CD4-positive, alpha-beta T cell treated with Interleukin-4 for 1 hour (primary cell): ENCODE results near the gene ADAMTS14.

Experiments used
- DNase-seq, 2 donors: peaks; one replicate each; pipeline ENCODE4 v3.0.0-alpha.2; 2020 to 2022

ADAMTS14 gene

DNA sequence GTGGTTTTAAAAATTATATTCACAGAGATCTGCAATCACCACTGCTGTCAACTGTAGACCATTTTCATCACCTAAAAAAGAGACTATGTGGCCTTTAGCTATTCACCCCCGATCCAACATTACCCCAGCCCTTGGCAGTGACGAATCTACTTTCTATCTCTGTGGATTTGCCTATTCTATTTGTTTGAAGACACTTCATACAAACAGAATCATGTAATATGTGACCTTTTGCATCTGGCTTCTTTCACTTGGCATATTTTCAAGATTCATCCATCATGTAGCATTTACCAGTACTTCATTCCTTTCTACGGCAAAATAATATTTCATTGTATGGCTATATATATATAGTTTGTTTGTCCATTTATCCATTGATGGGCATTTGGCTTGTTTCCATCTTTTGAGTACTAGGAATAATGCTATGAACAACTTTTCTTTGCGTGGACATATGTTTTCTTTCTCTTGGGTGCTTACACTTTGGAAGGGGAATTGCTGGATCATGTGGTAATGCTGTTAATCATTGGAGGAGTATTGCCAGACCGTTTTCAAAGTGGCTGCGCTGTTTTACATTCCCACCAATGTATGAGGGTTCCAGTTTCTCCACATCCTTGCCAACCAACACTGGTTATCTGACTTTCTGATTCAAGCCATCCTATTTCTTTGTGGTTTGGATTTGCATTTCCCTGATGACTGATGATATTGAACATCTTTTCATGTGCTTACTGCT, 22.3 kb downstream of the ADAMTS14 start:
- DNase-seq, result no peak

DNA sequence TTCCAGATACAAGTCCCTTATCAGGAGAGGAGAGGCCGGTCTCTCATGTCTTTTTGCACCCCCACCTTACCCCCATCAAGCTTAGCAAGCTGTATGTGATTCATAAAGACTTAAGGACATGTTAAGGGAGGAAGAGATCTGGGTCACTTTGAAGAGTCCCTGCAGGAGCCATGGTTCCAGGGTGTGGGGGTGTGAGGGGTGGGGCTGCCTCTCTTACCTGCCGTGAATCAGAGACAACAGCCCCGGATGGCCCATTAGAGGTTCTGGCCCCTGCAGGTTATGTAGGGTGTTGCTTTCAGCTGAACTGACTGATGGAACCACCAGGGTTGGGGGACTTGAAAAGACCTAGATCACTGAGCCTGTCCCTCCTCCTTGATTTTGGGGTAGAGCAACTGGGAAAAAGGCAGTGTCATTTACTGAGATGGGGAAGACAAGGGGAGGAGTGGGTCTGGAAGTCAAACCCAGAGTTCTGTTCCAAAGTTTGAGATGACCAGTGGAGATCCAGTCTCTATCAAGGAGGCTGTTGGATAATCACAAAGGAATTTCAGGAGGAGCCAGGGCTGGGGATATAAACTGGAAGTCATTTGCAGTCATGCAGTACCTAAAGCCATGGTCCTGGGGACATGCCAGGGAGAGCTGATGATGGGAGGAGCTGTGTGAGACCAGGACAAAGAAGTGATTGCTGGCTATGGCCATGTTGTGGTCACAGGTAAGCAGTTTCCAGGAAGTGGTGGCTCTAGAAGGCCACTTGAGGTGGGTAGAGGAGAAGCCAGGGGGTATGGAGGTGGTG, 23.1 kb downstream of the ADAMTS14 start:
- no peak for DNase-seq

DNA sequence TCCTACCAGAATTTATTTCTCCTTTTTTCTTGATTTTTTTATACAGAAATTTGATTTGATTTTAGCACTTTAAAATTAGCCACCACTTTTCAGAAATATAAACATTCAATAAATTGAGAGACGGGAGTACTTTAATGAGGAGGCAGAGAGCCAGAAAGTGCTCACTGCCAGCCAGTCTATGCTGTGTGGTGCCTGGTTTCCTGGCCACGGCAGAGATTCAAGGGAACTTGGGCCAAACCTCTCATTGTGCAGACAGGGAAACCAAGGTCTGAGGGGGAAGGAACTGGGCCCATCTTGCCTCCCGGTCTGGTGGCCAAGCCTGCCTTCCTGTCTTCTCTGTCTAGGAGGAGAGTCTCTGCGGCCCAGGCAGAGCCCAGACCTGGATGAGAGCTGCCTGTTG, 25.9 kb downstream of the ADAMTS14 start:
- DNase-seq, result no peak

DNA sequence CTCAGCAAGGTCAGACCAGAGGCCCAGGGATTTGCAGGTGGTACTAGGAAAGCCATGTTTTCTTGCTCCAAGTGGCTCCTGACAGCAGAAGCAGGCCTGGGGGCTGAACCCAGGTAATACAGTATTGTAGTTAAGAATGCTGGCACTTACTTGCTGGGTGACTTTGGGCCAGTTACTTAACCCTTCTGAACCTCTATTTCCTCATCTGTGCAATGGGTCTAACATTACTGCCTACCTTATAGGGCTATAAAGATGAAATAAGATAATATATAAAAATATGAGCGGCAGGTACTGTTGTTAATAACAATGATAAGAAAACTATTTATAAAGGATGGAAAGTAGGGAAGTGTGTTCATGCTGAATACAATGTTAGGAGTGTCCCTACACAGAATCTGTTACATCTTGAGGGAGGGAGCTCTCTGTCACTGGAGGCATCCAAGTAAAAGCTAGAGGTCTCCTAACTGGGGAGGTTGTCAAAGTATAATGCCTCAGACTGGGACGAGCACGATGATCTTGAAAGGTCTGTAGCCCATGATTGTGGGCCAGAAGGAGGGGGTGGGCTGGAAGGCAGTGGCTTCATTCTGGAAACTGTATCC, 26.9 kb downstream of the ADAMTS14 start:
- no peak for DNase-seq

DNA sequence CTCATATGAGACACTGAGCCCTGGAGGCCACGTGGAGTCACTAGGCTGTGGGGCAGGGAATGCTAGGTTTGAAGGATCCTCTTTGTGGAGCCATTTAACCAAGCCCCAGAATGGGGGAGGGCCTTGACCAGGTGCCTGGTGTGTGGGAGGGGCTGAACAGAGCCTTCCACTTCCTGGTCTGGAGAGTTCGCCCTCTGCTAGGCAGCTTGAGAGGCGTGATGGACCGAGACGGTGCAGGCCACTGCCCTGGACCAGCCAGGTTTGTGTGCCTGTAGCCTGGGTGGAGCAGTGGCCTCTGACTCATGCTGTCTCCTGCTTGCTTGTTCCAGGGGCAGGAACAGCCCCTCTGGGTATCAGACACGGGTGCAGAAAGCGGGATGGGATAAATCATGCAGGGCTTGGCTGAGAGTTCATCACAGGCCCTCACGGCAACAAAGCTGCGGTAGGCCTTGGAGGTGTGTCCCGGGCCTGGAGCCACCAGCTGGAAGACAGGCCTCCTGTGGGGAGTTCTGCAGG, 27.4 kb downstream of the ADAMTS14 start:
- no peak for DNase-seq

DNA sequence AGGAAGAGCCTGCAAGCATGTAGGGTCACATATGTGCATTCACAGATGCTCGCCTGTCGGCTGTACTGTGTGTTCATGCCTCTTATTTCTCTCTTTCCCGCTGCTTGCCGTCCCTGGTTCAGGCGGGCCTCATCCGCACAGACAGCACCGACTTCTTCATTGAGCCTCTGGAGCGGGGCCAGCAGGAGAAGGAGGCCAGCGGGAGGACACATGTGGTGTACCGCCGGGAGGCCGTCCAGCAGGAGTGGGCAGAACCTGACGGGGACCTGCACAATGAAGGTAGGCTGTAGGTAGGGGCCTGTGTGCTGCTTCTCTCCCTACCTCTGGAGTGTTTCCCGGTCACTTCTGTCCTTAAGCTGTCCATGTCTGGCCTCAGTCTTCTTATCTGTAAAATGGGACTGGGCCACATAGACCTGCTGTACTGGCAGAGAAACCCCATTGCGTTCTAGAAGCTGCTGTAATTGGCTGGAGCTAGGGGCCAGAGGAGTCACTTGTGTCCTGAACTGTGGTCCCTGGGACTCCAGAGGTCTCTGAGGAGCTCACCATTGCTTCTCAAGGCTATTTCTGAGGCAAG, 30.0 kb downstream of the ADAMTS14 start:
- DNase-seq, result no peak

DNA sequence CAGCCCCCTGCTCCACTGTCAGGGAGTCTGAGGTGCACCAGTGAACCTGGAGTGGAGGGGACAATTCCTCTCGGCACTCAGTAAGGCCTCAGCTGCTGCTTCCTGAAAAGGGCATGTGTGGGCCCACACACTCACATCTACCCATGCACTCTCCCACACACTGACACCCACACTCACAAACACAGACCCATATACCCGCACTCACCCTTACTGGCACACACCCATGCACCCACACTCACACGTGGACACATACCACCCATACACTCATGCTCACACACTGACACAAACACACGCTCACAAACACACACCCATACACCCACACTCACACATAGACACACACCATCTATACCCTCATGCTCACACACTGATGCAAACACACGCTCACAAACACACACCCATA, 31.9 kb downstream of the ADAMTS14 start:
- no peak for DNase-seq

DNA sequence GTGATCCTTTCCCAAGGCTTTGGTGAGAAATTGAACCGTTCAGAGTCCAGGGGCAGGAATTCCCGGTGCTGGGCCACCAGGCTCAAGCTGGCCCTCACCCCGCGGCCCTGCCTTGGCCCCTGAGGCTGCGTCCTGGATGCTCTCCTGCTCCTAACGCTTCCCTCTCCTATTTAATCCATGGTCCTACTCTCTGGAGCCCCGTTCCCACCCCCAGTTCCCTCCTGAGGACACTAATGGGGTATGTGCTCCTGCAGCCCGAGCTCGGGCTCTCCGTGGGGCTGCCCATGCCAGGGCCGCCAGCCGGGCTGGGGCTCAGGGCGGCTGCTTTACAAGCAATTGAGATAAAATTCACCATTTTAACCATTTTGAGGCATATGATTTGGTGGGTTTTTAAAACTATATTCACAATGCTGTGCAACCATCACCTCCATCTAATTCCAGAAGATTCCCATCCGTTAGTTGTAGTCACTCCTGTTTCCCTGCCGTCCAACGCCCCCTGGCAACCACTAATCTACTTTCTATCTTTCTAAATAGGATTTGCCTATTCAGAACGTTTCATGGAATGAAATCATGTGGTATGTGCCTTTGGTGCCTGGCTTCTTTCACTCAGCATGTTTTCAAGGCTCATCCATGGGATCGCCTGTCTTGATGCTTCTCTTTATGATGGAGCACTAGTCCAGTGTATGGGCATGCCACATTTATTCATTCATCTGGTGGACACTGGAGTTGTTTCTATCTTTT, 33.0 kb downstream of the ADAMTS14 start:
- no peak for DNase-seq

DNA sequence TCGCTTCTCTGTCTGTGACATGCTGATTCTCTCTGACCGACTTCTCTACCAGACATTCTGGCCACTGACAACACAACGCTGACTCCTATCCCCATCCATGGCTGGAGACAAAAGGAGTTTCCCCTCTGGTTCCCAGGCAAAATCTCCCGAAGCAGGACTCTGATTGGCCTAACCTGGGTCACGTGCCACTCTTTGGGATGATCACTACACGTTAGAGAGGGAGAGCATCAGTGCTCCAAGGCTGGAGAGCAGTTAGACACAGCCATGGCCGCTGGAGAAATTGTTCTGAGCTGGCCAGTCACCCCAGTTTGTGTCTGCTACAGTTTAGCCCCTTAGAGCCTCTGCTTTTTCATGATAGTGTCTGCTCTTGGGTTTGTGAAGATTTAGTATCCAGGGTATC, 38.9 kb downstream of the ADAMTS14 start:
- DNase-seq, result no peak

DNA sequence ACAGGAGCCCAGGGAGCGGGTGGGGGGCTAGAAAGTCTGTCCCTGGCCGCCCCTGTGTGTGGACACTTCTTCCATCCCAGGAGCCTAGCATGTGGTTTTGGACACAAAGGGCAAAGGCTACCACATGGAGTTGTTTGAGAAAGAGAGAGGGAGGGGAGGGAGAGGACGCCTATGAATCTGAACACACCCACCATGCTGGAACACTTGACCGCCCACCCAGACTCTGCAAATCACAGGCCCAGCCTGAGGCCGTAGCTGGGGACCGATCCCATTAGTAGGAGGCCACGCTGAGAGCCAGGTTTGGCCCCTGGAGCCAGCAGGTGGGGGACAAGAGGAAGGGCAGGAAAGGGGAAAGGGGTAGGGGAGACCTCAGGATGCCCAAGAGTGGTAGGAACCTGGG, 39.6 kb downstream of the ADAMTS14 start:
- no peak for DNase-seq

DNA sequence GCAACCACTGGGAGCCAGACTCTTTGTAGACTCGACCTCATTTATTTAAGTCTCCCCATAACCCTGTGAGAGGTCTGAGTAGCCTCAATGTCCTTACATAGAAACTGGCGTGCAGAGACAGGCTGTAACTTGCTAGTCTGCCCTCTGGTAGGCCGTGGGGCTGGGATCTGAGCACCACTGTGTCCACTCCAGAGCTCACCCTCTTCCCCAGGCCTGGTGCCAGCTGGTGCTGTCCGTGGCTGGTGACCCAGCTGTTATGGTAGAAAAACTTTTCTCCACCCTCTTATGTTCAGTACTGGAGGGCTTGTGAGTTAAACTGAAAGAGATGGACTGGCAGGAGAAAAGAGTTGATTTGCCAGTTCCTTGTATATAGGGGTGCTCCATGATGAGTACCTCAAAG, 41.9 kb downstream of the ADAMTS14 start:
- DNase-seq, result no peak

DNA sequence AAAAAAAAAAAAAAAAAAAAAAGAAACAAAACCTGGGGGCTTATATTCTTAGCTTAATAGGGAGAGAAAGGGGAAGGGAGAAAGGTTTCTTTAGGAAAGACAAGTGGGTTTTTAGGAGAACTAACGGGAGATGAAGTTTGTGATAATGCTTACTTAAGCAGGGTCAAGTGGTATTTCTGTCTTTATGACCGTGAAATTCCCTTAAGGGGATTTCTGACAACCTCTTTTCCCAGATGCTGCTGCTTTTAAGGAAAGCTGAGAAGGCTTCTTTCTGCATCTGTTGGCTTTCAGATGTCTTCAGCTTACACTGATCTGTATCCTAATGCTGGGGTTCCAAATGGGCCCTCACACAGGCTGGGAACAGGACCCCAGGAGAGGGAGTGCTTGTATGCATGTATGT, 42.6 kb downstream of the ADAMTS14 start:
- DNase-seq, result no peak

DNA sequence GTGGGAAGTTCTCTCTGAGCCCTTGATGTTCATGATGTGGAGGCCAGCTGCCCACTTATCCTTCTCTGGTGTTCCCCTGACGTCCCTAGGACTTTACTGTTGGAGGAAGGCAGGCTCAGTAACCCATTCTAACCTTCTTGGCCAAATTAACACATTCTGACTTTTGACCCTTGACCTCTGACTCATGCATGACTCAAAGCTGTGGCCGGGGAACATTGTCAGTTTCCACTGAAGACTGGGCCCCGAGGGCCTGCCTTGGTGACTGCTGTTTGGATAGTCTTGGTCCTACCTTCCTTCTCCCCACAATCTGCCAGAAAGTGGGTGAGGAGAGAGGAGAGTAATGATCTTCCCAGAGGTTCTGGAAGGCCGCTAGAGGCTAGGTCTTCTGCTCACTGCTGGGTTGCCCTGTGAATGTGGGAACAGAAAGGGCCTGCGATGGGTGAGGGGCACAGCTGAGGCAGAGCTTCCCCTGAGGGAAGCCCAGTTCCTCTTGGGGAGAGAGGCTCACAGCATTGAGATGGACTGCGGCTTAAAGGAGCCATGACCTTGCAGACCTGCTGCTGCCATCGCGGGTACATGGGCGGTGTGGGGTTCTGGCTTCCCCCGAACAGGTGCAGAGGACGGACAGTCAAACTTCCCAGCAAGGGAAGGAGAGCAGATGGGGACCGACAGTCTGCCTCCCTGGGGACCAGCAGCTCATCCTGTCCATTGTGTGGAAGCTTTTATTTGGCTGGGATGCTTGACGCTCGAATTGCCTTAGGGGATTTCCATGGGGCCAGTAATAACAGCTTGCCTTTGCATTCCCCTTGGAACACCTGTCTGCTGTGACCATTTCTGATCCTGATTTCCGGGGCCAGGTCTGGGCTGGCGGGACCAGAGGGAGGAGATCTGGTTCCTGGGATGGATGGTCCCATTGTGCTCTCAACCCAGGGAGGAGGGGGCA, 43.8 kb downstream of the ADAMTS14 start:
- peak in 1 of 2 donors; percentile 36 for DNase-seq

DNA sequence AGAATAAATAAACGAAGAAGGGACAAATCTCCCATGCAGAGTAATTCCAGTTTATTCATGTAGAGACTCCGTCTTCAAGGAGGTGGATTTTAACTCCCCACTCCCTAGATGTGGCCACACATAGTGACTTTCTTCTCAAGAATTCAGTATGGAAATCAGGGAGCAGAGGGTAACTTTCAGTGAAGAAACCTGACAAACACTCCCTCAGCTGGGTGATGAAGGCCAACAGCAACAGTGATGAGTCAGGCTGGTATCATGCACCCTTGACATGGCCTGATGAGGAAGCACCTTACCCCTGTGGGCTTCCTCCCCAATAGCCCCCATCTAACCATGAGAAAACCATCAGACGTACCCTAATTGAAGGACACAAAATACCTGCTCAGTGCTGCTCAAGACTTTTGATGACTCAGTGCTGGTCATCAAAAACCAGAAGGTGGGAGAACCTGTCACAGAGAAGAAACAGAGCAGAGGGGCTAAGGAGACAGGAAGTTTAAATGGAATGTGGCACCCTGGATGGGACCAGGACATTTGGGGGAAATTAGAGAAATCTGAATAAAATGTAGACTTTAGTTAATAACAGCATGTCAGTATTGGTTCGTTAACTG, 50.6 kb downstream of the ADAMTS14 start:
- DNase-seq, result no peak

DNA sequence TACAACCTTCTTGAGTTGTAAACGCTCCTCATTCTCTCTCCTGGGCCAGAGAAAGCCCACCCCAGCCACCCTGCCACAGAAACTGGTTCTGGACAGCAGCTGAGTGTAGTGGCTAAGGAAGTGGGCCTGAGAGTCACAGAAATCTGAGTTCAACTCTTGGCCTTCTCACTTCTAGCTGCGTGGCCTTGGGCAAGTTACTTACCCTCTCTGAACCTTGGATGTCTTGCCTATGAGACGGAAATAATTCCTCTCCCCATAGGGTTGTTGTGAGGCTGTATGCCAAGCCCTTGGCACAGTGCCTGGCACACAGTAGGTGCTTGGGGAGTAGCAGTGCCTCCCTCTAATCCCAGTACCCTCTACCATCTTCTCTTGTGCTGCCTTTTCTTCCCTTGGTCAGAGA, 51.5 kb downstream of the ADAMTS14 start:
- DNase-seq, result no peak

DNA sequence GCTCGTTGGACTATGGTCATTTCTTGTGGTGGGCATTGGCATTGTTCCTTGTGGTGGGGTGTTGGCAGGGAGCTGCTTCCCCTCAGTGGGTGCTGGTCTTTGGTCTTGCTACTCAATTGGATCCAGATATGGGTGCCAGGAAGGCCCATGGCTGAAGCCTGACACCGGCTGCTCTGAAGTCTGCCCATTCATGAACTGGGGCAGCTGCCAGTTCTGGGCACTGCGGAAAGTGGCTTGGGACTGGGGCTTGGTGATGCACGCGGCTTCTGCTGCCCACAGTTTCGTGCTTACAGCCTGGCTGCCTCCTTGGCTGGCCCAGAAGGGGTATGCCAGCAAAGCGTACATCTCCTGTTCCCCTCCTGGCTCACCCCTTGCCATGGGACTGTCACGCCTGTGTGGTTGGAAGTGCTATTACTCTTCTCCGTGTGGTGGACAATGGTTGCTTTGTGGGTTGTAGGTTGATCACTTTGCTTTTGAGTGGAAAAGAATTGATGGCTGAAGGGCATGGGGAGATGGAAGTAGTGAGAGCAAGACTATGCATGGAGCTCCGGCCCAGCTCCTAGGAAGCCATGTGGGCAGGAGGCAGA, 54.7 kb downstream of the ADAMTS14 start:
- no peak for DNase-seq

DNA sequence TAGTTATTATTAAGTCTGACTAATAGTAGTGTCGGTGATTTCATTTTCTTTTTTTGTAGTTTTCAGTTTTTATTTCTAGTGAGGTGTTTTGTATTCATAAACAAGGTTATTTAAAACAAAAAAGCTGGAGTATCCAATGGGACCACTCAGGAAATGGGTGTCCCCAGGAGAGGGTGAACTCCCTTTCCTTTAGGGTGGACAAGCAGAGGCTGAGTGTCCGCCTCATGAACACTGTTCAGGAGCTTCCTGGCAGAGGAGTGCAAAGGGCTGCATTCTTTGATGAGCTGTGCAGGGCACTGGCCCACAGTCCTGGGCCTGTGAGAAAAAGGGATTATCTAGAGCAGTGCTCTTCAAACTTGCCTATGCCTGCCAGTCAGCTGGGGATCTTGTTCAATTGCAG, 56.0 kb downstream of the ADAMTS14 start:
- no peak for DNase-seq

DNA sequence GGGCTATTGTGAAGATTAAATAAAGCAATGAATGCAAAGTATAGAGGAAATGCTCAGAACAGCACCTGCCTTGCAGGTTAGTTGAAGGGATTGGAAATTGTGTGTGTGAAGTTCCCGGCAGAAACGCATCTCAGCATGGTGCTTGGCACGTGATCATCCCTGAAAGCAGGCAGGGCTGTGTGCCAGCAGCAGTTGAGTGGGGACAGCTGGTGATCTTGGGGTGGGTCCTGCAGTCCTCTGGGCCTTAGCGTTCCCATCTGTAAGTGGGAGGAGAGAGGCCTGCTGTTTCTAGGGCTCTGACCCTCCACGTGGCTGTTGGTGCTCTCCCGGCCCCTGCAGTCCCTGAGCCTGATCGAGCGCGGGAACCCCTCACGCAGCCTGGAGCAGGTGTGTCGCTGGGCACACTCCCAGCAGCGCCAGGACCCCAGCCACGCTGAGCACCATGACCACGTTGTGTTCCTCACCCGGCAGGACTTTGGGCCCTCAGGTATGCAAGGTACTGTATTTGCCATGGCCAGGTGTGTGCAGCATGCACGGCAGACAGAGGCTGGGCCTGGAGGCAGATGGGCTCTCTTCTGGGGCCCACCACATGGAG, 57.6 kb downstream of the ADAMTS14 start:
- no peak for DNase-seq

DNA sequence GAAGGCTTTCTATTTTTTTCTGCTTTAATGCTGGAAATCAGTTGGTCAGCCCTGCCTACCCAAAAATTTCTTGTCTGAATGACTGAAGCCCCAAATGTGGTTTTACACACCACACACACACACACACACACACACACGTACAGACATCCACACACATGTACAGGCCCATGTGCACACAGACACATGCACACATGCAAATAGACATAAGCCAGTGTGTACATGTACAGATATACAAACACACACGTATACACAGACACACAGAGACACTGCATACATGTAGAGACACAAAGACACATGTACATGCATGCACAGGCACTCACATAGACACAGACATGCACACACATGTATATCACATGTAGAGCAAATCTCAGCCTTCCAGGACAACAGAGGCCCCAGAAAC, 58.6 kb downstream of the ADAMTS14 start:
- DNase-seq, result no peak

DNA sequence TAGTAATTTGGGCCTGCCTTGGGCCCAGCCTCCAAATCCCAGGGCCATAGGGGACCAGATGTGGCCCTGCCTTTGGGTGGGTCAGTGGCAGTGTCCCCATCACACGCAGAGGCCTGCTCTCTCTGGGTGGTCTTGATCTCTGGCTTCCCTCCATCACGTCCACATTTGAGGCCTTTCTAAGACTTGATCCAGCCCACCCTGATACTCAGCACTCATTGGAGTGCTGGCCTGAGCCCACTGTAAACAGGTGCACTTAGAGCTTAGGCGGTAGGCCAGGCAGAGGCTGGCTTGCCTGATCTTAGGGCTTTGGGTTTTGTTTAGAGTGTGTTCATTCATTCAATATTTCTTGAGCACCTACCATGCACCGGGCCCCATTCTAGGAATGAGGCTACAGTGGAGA, 60.3 kb downstream of the ADAMTS14 start:
- no peak for DNase-seq
